GM18505 (cell line): ENCODE results near the gene RNU6-1.

Source experiments
- ATAC-seq: cut with Tn5 transposase; IDR thresholded peaks from one replicate; pipeline ENCODE4 v1.9.1; 2021; ENCODE audit not compliant: unreplicated experiment
- POLR2A ChIP-seq: IDR thresholded peaks from 4 replicates; pipeline ENCODE4 v1.6.1; 2011; ENCODE audit warnings: borderline replicate concordance; ENCODE audit not compliant: insufficient read depth, insufficient read length; ENCODE audit errors: extremely low read depth

RNU6-1 gene

GRCh38 chr15:67809866-67810265 lies 30.0 kb downstream of the RNU6-1 start:
- TF ChIP-seq POLR2A: no peak
- ATAC-seq: no peak

GRCh38 chr15:67809441-67809840 lies 30.4 kb downstream of the RNU6-1 start:
- TF ChIP-seq POLR2A: no peak
- ATAC-seq: no peak

GRCh38 chr15:67808821-67809220 lies 31.0 kb downstream of the RNU6-1 start:
- TF ChIP-seq POLR2A: no peak
- no peak for ATAC-seq

GRCh38 chr15:67807836-67808235 lies 32.0 kb downstream of the RNU6-1 start:
- no peak for ATAC-seq
- no peak for TF ChIP-seq POLR2A

GRCh38 chr15:67807141-67807540 lies 32.7 kb downstream of the RNU6-1 start:
- TF ChIP-seq POLR2A: no peak
- no peak for ATAC-seq

GRCh38 chr15:67806536-67806935 lies 33.3 kb downstream of the RNU6-1 start:
- TF ChIP-seq POLR2A: no peak
- ATAC-seq: no peak

- no peak for TF ChIP-seq POLR2A
- no peak for ATAC-seq
Observed at GRCh38 chr15:67805666-67806516, 34.0 kb downstream of the RNU6-1 start.

GRCh38 chr15:67805008-67805665 lies 34.7 kb downstream of the RNU6-1 start:
- no peak for TF ChIP-seq POLR2A
- no peak for ATAC-seq

GRCh38 chr15:67803996-67804843 lies 35.6 kb downstream of the RNU6-1 start:
- ATAC-seq: no peak
- TF ChIP-seq POLR2A: no peak

- no peak for TF ChIP-seq POLR2A
- no peak for ATAC-seq
Observed at GRCh38 chr15:67803299-67803698, 36.5 kb downstream of the RNU6-1 start.

- no peak for TF ChIP-seq POLR2A
- ATAC-seq: no peak
Observed at GRCh38 chr15:67801926-67802914, 37.6 kb downstream of the RNU6-1 start.

- ATAC-seq: no peak
- no peak for TF ChIP-seq POLR2A
Observed at GRCh38 chr15:67801142-67801541, 38.7 kb downstream of the RNU6-1 start.

GRCh38 chr15:67799801-67800205 lies 40.0 kb downstream of the RNU6-1 start:
- TF ChIP-seq POLR2A: no peak
- ATAC-seq: no peak
